Esophagus (tissue), 2 donors: ENCODE results near the gene CUL4A. TPM values are rescaled to one million over a fixed set of nuclear protein-coding genes. Genes with fewer than 3 reads are reported as not detected.
A peak's percentile ranks its signal among the peaks of the same experiment; 100 is the strongest.
"Not testable (repeated sequence)": the region's sequence is repeated elsewhere in the genome, so short reads cannot be mapped to it uniquely, and the experiment has no call there.

ENCODE experiments used
- H3K27ac ChIP-seq, 2 donors: one replicate each; pipeline ENCODE4 v1.5.1; 2013; ENCODE audit warnings: low read depth in 2 of 2, mild to moderate bottlenecking in 2 of 2, inconsistent platforms in 1 of 2, low read length in 1 of 2, moderate library complexity in 1 of 2
- H3K27me3 ChIP-seq, 2 donors: one replicate each; pipeline ENCODE4 v1.6.1; 2013; ENCODE audit warnings: low read length in 2 of 2, control low read depth in 1 of 2, mild to moderate bottlenecking in 1 of 2; ENCODE audit not compliant: insufficient read depth in 2 of 2, control insufficient read depth in 1 of 2
- H3K36me3 ChIP-seq, 2 donors: one replicate each; pipeline ENCODE4 v1.6.1; 2013; ENCODE audit warnings: low read length in 1 of 2; ENCODE audit not compliant: control insufficient read depth in 2 of 2, insufficient read depth in 2 of 2
- H3K4me1 ChIP-seq, 2 donors: one replicate each; pipeline ENCODE4 v1.6.1; 2013; ENCODE audit warnings: low read length in 1 of 2; ENCODE audit not compliant: control insufficient read depth in 2 of 2, insufficient read depth in 2 of 2
- H3K4me3 ChIP-seq, 2 donors: one replicate each; pipeline ENCODE4 v1.5.1; 2013; ENCODE audit warnings: low read length in 2 of 2, mild to moderate bottlenecking in 2 of 2, low read depth in 1 of 2, moderate library complexity in 1 of 2
- H3K9me3 ChIP-seq, 2 donors: one replicate each; pipeline ENCODE4 v1.6.1; 2013; ENCODE audit warnings: mild to moderate bottlenecking in 2 of 2, low read depth in 1 of 2, low read length in 1 of 2, moderate library complexity in 1 of 2; ENCODE audit not compliant: control insufficient read depth in 2 of 2, insufficient read depth in 1 of 2
- WGBS, 2 donors: extraction: QIAGEN DNeasy Blood & Tissue Kit; methylation state at CpG; one replicate each; pipeline ENCODE4 v1.1.7; 2013; 5-methylcytosine and 5-hydroxymethylcytosine counted together
- polyA plus RNA-seq, 2 donors: library from polyadenylated mRNA; stranded (reverse); fragments of 200-250 nt; gene quantifications; one replicate each; pipeline ENCODE4 v1.2.3, GENCODE V29; 2013
- donor health status: healthy with polysubstance abuse.
- donor health status: Bipolar disorder and iron deficiency.

CUL4A gene
- 10 to 100 TPM; 21.0 to 31.2 TPM for polyA plus RNA-seq

- Histone ChIP-seq H3K4me3 (peak within 1 kb of the TSS; percentile 72 to 74), H3K4me1 (peaks cover 0 to 6% of the 10 kb centered on the region in 2 donors), H3K9me3 (no peaks in the 10 kb centered on the region), H3K27ac (peak within 1 kb of the TSS; percentile 100), H3K27me3 (no peaks in the 10 kb centered on the region), H3K36me3 (peaks cover 0 to 2% of the 10 kb centered on the region in 2 donors)
- WGBS, 2 donors, result 1% methylated on average over 43 to 66 of the region's 66 CpGs
These were observed at the start of gene CUL4A for GRCh38 chr13:113209336-113209758. CUL4A (plus strand) TSS chr13:113209613; CDS start chr13:113209628, 15 bp downstream.

- Histone ChIP-seq H3K4me3 (no peak overlapping the region), H3K9me3 (peaks cover 0 to 2% of the 10 kb centered on the region in 2 donors), H3K27ac (no peak overlapping the region), H3K27me3 (no peaks in the 10 kb centered on the region), H3K36me3 (no peaks in the 10 kb centered on the region), H3K4me1 (peaks cover 0 to 3% of the 10 kb centered on the region in 2 donors)
- WGBS, 2 donors, result 86 to 87% methylated on average over 20 of the region's 20 CpGs
These were observed 49.7 kb upstream of the CUL4A start for GRCh38 chr13:113159701-113160100.

- WGBS, 2 donors, result 71 to 73% methylated on average over 12 of the region's 12 CpGs
- peaks cover 0 to 3% of the 10 kb centered on the region in 2 donors for H3K4me1 ChIP-seq
These were observed 48.4 kb upstream of the CUL4A start for GRCh38 chr13:113160983-113161382.

GRCh38 chr13:113161433-113161832 lies 48.0 kb upstream of the CUL4A start:
- no peaks in the 10 kb centered on the region for H3K36me3 ChIP-seq
- 35 to 59% methylated on average over 14 to 16 of the region's 16 CpGs for WGBS, 2 donors
- no peak overlapping the region for H3K27ac ChIP-seq
- no peaks in the 10 kb centered on the region for H3K27me3 ChIP-seq
- peaks cover 0 to 2% of the 10 kb centered on the region in 2 donors for H3K9me3 ChIP-seq
- peaks cover 0 to 3% of the 10 kb centered on the region in 2 donors for H3K4me1 ChIP-seq
- H3K4me3 ChIP-seq, result no peak overlapping the region

More at GRCh38 chr13:113160983-113161382, 48.4 kb upstream of the CUL4A start:
- no peak overlapping the region for H3K27ac ChIP-seq
- no peaks in the 10 kb centered on the region for H3K36me3 ChIP-seq
- peaks cover 0 to 2% of the 10 kb centered on the region in 2 donors for H3K9me3 ChIP-seq
- no peak overlapping the region for H3K4me3 ChIP-seq
- H3K27me3 ChIP-seq, result no peaks in the 10 kb centered on the region

- not testable (repeated sequence) for H3K9me3 ChIP-seq, H3K4me1 ChIP-seq, H3K4me3 ChIP-seq, H3K27me3 ChIP-seq, H3K36me3 ChIP-seq, H3K27ac ChIP-seq
- 27 to 38% methylated on average over 8 to 11 of the region's 13 CpGs for WGBS, 2 donors
These were observed 47.4 kb upstream of the CUL4A start for GRCh38 chr13:113161975-113162374.

GRCh38 chr13:113162783-113163685 lies 46.4 kb upstream of the CUL4A start:
- 28 to 31% methylated on average over 25 of the region's 25 CpGs for WGBS, 2 donors
- H3K4me3 ChIP-seq, result no peak overlapping the region
- H3K27me3 ChIP-seq, result no peaks in the 10 kb centered on the region
- H3K27ac ChIP-seq, result no peak overlapping the region
- peaks cover 0 to 3% of the 10 kb centered on the region in 2 donors for H3K4me1 ChIP-seq
- H3K36me3 ChIP-seq, result no peaks in the 10 kb centered on the region
- peaks cover 0 to 2% of the 10 kb centered on the region in 2 donors for H3K9me3 ChIP-seq

GRCh38 chr13:113164492-113164891 lies 44.9 kb upstream of the CUL4A start:
- no peak overlapping the region for H3K27ac ChIP-seq
- H3K27me3 ChIP-seq, result no peaks in the 10 kb centered on the region
- peaks cover 0 to 2% of the 10 kb centered on the region in 2 donors for H3K9me3 ChIP-seq
- no peaks in the 10 kb centered on the region for H3K36me3 ChIP-seq
- no peak overlapping the region for H3K4me3 ChIP-seq
- WGBS, 2 donors, result 77 to 87% methylated on average over 12 of the region's 12 CpGs
- H3K4me1 ChIP-seq, result peaks cover 0 to 3% of the 10 kb centered on the region in 2 donors

- peaks cover 0 to 3% of the 10 kb centered on the region in 2 donors for H3K4me1 ChIP-seq
- no peaks in the 10 kb centered on the region for H3K27me3 ChIP-seq
- H3K27ac ChIP-seq, result no peak overlapping the region
- peaks cover 0 to 1% of the 10 kb centered on the region in 2 donors for H3K36me3 ChIP-seq
- WGBS, 2 donors, result 86 to 93% methylated on average over 10 of the region's 10 CpGs
- no peak overlapping the region for H3K4me3 ChIP-seq
- H3K9me3 ChIP-seq, result peaks cover 0 to 2% of the 10 kb centered on the region in 2 donors
These were observed 43.1 kb upstream of the CUL4A start for GRCh38 chr13:113166266-113166665.

GRCh38 chr13:113166681-113167080 lies 42.7 kb upstream of the CUL4A start:
- peaks cover 0 to 2% of the 10 kb centered on the region in 2 donors for H3K9me3 ChIP-seq

More at GRCh38 chr13:113166681-113167080, 42.7 kb upstream of the CUL4A start:
- H3K36me3 ChIP-seq, result peaks cover 0 to 5% of the 10 kb centered on the region in 2 donors
- no peaks in the 10 kb centered on the region for H3K27me3 ChIP-seq
- H3K4me3 ChIP-seq, result no peak overlapping the region
- WGBS, 2 donors, result 85 to 88% methylated on average over 5 of the region's 5 CpGs
- no peak overlapping the region for H3K27ac ChIP-seq
- peaks cover 0 to 3% of the 10 kb centered on the region in 2 donors for H3K4me1 ChIP-seq
